Measurements from ENCODE around the gene CYYR1.

Gene CYYR1

DNA sequence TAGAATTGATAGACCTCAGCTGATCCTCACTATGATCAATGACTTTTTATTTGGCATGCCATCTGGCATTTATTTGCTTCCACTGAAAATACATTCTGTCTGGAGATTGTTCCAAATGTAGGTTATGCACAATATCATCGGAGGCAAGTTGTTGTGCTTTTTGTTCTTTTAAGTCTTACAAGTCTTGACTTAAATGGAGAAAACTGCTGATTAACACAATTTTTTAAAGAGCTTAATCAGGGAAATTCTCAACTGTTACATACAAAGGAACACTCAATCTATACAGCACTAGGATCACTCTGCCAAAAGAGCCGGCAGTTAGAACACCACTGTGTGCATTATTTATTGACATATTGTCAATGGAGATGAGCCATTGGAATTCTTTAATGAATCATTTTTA, 19.2 kb downstream of the CYYR1 start:
- DNase-seq (ENCODE audit: low read depth in 2 of 2): no peak

DNA sequence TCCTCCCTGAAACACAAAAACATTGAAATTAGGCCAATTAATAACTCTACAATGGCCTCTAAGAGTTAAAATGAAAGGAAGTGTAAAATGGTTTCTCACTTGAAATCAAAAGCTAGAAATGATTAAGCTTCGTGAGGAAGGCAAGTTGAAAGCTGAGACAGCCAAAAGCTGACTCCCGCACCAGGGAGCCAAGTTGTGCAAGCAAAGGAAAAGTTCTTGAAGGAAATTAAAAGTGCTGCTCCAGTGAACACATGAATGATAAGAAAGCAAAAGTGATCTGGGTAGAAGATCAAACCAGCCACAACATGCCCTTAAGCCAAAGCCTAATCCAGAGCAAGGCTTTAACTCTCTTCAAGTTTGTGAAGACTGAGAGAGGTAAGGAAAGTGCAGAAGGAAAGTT, 22.8 kb downstream of the CYYR1 start:
- no peak for DNase-seq (ENCODE audit: low read depth in 2 of 2)

DNA sequence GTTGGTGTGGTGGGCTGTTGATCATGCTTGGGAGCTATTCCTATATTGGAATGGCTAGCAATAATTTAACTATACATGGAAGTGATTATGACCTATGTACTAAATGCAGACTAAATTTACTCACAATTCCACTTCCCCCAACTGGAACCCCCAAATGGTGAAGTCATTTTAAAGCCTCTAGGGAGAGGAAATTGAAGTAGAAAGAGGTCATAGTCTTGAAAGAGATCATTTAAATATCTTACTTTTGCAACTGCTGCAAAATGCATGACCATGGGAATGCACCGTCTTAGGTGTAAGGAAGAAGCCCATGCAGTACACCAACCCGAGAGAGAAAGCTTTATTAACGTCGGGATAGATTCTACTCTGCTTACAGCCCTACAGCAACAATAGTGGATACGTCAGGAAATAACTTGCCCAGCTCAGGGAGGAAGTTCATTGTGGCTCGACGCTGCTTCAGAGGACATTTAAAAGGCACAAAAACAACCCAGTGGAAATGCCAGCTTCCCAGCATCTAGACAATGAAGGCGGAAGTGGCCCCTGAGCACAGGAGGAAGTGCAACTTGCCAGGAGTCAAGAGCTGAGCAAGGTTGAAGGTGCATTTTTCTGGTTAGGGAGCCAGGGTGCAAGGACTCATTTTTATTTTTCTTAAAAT, 26.5 kb downstream of the CYYR1 start:
- no peak for DNase-seq (ENCODE audit: low read depth in 2 of 2)

DNA sequence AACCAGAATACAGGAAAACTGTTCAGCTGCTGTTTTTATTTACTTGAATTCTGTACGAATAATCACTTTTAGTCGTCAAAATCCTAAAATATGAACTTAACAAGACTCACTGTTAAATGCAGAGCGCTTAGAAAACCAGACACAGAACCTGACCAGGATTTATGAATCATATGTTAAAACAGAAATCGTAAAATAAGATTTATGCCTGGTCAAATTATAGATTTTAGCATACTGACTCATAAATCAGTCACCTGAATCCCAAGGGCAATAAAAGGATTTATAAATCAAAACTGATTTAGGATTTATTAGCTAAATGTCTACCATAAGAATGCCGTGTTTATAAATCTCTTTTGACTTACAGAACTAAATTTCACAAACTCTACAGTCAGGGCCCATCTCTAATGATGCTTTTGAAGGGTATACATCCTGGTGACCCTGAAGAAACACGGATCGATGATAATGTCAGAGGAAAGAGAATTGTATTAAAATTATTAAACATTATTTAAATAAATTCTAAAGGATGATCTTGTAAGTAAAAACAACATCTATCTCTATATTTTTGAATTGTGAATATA, 28.8 kb downstream of the CYYR1 start:
- no peak for DNase-seq (ENCODE audit: low read depth in 2 of 2)

DNA sequence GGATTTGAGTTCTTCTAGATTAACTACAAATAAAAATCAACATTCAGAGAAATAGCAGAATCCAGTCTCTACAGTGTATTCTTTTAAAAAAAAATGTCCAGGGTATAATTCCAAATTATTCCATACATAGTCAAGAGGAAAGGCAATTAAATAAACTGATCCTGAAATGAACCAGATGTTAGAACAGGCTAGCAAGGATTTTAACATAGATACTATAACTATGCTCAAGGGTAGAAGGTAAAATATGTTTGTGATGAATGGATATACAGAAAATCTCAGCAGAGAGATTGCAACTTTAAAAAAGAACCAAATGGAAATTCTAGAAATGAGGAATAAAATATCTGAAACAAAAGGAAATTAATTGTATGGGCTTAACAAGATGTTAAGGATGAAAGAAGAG, 32.4 kb downstream of the CYYR1 start:
- no peak for DNase-seq (ENCODE audit: low read depth in 2 of 2)

DNA sequence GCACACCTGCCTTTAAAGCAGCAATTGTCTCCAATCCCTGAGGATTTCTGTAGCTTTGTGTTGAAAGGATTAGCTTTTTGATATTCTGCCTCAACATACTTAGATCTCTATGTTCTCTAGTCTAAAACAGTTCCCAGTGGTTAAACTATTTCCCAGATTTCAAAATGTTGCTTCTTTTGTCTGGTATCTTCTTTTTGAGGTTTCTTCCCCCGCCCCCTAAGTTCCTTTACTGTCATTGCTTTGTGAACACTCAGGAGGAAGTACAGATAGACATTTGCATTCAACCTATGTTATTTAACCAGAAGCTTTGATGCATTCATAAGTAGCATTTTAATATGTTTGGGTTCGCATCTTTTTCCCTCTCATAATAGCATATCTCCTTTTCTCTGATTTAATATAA, 33.5 kb downstream of the CYYR1 start:
- DNase-seq (ENCODE audit: low read depth in 2 of 2): no peak

DNA sequence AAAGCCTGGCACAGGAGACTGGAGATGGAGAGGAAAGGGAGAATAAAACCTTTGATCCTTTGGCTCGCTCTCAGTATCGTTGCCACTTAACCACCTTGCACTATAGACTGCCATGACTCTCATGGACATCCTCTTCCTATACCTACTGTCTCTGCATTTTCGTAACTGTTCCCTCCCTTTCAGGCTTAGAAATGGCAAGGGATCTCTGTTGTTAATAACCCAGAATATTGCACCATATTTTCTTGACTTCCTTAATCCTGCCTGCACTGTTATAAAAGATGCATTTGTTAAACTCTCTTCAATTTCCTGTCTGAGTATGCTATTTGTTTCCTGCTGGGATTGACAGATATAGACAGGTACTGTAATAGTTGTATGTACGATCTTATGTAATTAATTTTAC, 38.6 kb downstream of the CYYR1 start:
- DNase-seq (ENCODE audit: low read depth in 2 of 2): no peak

DNA sequence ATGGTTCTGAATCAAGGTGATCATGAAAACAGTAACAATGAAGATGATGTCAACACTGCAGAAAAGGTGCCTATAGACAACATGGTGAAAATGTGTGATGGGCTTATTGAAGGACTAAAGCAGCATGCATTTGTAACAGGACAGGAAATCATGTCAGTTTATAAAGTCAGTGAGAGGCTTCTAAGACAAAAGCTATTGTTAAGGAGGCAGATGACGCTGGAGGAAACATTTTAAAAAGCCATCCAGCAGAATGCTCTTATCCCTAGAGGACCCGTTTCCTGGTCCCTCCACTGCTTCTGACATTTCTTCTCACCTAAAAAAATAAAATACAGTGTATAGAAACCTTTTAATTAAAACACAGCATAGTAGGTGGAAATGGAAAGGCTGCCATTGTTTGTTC, 40.9 kb downstream of the CYYR1 start:
- no peak for DNase-seq (ENCODE audit: low read depth in 2 of 2)

DNA sequence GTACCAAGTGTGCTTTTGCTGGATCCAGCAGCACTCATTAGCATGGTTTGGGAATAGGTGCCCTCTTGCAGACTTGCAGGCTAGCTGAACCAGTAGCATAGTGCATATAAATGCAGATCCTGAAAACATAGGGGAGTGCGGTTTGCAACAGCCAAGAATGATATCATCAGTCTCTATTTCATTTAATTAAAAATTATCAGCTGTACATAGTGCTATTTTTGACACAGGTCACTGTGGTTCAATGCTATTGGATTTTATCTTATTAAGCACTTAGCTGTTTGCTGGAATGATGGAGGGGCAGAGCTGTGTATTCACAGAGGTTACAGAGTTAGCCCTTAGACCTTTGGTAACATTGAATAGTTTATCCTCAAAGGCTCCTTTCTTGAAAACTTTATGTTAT, 43.6 kb downstream of the CYYR1 start:
- no peak for DNase-seq (ENCODE audit: low read depth in 2 of 2)

DNA sequence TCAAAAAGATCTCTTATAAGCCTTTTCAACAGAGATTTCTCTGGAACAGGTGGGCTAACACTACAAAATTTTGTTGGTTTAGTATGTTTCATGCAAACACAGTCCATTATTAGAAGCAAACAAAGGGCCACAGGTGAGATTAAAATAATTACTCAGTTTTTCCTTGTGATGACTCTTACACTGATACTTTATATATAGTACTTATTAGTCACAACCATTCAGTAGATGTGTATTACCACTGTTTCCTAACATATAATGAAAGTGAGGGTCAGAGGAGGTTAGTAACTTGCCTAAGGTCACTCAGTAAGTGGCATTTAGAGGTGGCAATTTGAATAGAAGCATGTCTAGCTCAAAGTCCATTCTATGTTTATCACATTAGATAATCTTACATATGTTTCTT, 44.2 kb downstream of the CYYR1 start:
- no peak for DNase-seq (ENCODE audit: low read depth in 2 of 2)

DNA sequence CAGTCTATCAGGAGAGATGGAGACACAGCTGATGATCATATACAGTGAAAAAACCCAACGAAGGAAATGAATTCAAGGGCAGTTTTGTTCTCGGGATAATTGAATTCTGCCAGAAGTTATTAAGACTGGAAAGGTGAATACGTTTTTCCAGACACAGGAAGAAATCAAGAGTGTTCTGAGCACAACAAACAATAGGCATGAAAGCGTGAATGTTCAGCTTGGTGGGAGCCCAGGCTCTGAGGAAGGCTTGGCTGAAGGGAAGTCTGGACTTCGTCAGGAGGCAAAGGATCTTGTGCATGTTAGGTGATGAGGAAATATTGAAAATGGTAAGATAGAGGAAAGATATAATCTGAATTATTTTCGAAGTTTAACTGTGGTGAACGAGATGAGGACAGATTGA, 50.4 kb downstream of the CYYR1 start:
- no peak for DNase-seq (ENCODE audit: low read depth in 2 of 2)

DNA sequence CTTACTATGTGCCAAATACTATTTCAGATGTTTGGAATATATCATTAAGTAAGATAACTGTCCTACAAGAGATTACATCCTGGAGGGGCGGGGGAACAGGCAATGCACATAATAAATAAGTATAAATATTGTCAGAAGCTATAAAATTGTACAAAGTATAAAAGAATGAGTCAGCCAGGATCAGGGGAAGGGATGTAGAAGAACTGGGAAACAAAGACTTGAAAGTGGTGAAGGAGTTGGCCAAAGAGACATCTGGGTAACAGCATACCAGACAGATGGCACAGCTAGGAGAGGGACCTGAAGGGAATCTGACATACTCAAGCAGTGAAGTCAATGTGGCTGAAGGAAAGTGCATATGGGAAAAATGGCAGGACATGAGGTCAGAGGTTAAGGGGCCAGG, 53.9 kb downstream of the CYYR1 start:
- no peak for DNase-seq (ENCODE audit: low read depth in 2 of 2)

DNA sequence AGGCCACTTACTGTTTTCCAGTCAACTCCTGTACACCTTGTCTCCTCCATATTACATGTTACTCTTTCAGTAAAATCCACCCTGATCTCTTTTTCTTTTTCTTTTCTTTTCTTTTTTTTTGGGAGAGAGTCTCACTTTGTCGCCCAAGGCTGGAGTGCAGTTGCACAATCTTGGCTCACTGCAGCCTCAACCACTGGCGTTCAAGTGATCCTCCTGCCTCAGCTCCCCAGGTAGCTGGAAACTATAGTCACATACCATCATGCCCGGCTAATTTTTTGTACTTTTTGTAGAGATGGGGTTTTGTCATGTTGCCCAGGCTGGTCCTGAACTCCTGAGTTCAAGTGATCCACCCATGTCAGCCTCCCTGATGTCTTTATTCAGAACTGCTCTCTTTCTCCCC, 57.8 kb downstream of the CYYR1 start:
- DNase-seq (ENCODE audit: low read depth in 2 of 2): no peak

DNA sequence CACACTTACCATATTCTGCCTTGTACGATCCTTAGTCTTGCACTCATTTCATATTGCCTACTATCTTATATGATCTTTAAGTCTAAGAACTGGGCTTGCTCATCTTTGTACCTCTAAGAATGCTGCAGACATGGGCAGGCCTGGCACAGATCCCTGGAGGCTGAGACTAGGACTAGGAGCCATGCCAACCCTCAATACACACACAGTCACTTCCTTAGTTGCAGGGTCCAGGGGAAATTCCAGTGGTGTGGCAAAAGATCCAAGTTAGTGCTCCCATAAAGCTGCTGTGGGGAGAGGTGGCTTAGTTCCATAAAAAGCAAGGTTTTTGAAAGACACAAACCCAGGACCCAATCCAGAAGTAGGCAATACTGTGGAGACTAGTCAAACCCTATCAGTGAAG, 59.9 kb downstream of the CYYR1 start:
- DNase-seq (ENCODE audit: low read depth in 2 of 2): no peak

DNA sequence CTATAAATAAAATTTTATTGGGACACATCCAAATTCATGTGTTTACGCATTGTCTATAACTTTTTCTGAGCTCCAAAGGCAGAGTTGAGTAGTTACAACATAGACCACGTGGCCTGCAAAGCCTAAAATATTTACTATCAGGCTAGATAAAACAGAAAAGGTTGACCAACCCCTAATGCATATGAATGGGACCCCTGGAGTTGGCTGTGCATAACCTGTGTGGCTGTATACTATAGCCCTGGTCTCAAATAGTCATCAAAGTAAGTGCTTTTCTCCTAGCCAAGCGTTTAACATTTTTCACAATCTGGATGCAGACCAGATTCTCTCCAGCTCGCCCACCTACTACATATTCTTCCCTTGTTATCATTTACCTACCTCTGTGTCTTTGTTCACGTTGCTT, 60.4 kb downstream of the CYYR1 start:
- no peak for DNase-seq (ENCODE audit: low read depth in 2 of 2)

DNA sequence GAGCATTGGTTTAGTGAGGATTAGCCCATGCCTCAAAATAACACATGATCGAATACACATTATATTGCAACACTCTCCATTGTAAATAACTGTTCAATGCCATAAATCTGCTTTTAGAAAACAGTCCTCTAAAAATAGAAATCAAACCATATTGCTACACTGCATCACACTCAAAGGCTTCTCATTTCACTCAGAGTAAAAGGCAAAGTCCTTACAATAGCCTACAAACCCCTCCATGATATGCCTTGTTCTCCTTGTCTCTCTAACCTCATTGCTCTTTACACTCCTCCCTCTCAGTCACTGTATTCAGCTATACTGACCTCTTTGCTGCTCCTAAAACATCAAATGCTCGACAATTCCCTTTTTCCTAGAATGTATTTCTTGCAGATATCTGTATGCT, 64.2 kb downstream of the CYYR1 start:
- no peak for DNase-seq (ENCODE audit: low read depth in 2 of 2)

DNA sequence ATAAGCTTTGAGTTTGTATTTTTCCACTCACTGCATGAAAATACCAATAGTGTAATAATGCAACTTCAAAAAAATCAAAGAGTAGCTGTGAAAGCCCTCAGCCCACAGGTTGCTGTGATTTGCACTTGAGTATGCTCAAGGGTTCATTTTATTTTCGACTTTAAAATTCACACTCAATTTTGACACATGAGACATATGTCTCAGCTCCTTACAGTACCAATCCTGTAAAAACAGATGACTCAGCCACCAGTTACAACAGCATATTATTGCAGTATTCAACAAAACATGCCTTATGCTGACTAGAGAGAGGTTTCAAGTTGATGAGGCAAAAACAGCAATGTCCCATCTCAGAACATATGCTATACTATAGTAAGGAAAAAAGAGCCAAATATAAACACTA, 66.1 kb downstream of the CYYR1 start:
- DNase-seq (ENCODE audit: low read depth in 2 of 2): no peak

DNA sequence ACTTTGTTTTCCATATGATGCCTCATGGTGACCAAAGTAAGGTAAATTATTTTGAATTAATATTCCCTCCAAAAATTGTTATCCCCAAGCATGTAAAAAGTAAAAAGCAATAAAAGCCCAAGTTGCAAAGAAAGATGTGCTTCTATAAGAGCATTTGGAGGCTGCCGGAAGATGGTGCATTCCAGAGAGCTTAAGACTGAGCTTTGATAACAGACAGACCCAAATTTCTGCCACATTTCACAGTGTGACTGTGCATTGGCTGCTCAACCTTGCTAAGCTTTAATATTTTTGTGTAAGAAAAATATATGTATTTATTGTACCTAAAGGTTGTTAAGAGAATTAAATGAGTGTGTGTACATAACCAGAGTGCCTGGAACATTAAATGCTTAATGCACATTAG, 67.9 kb downstream of the CYYR1 start:
- DNase-seq (ENCODE audit: low read depth in 2 of 2): no peak

DNA sequence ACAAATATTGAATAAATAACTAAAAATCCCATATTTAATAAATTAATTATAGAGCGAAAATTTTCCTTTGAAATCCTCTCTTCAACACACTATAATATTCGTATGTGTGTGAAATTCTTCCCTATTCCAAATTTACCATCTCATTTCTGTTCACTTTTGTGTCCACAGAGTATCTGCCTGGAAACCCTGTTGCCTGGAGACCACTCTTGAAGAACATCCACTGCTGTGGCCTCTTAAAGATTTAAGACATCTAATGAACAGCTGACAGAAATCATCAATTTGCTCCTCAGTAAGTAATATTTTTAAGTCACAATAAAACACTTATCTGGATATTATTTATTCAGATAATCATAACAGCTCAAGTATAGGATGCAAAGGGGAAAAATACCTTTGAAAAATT, 69.7 kb downstream of the CYYR1 start:
- DNase-seq (ENCODE audit: low read depth in 2 of 2): no peak

DNA sequence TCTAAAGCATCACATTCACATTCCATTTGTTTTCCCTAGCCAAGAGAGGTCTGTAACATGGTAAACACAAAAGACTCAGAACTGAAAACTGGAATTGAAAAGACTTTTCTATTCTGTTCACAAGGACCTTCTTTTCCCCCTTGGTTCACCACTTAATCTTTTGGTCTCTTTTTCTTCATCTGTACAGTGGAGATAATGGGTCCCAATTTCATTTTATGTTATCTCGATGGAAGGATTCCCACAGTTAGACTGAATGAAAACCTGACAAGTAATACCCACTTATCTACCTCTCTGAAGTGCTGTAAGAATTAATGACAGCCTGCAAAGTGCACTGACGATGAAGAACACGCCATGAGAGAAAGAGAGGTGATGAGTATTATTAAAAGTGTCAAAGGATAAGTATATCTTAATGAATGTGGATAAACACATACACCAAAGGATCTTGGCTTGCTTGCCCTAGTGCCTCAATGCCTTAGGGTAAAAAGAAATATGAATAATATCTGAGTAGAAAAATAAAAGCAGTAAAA, 71.5 kb downstream of the CYYR1 start:
- no peak for DNase-seq (ENCODE audit: low read depth in 2 of 2)

DNA sequence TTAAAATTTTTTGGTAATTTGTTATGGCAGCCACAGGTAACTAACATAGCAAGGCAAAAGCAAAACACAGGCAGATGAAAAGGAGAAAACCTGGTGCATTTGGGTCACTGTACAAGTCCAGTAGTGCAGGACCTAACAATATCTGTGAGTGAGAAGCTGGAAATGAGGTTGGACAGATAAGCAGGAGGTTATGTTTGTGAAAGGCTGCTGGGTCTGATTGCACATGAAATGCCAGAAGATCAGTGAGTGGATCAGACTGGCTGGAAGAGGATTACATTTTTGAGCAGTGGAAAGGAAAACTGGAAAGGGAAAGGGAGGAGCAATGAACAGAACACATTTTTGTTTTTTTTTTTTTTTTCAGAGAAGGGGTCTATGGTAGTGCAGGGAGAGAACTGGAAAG, 73.6 kb downstream of the CYYR1 start:
- DNase-seq (ENCODE audit: low read depth in 2 of 2): no peak

DNA sequence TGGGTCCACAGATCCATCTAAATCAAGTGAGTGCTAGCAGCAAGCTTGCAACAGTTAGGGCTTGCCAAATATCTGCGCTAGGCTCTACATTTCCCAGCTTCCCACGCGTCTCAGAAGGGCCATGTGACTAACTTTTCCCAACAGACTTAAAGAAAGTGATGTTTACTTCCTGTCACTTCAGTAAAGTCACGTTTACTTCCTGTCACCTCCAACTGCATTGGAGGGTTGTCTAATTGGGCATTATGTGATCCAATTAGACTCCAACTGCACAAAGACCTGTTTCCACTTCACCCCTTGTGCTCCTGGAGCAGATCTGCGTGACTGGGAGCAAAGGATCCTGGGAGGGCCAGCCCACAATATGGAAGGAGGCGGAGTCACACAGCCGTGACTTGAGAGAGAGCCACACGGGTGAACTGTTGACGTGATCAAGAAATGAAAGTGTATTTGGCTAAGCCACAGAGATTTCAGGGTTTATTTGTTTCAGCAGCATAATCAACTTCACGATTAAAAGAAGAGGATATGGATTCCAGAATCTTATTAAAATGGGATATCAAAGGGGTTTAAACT, 77.7 kb downstream of the CYYR1 start:
- DNase-seq (ENCODE audit: low read depth in 2 of 2): no peak

DNA sequence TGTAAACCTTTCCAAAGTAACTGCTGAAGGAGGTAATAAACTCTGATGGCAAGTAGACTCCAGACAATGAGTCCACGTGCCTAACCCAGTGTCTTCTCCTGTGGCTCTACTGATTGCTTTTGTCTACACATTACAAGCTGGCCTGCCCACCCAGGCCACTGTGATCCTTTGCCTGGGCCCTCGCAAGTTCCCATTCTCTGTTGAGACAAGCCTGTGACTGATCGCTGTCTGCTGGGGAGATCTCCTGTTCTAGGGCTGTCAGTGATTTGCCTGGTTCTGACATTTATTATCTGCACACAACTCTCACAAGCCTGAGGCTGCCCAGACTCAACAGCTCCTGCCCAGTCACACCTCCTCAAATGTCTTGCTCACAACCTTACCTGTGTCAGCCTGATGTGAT, 81.4 kb downstream of the CYYR1 start:
- no peak for DNase-seq (ENCODE audit: low read depth in 2 of 2)

DNA sequence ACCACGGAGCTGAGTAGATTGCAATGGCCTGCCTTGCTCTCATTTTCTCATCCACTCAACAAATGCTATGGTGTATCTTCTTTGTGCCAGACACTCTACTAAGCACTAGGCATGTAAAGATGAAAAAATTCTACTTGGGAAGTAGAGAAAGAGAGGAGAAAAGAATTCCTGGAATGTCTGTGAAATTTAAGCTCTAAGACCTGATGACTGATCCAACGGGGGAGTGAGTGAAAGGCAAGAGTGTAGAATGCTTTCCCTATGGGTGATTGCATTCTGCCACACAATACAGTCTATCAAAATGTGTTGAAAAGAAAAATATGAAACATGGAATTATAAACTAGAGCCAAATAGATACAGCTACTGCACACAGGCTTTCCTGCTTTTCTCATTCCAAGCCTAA, 82.3 kb downstream of the CYYR1 start:
- no peak for DNase-seq (ENCODE audit: low read depth in 2 of 2)
